OCI-LY7 (cell line): Measurements from ENCODE around the gene UGT1A9. TPM values are rescaled to one million over a fixed set of nuclear protein-coding genes. Genes with fewer than 3 reads are reported as not detected.
A peak's percentile ranks its signal among the peaks of the same experiment; 100 is the strongest.
"Not testable (repeated sequence)": the region's sequence is repeated elsewhere in the genome, so short reads cannot be mapped to it uniquely, and the experiment has no call there.

Experiments used
- BruUV-seq: library from RNA; stranded (reverse); fragments of 400-500 nt; replicated peaks from 2 replicates; lab custom pipeline; 2021; lab: Mats Ljungman, UMichigan
- CTCF ChIA-PET: fragments of 300-600 bp; sonication (Branson Sonifier 250); formaldehyde crosslinking; loops from one replicate; lab custom pipeline; 2022; ENCODE audit warnings: antibody characterized with exemption; ENCODE audit not compliant: unreplicated experiment; lab: Charles Lee
- POLR2A ChIA-PET: fragments of 300-600 bp; sonication (Branson Sonifier 250); formaldehyde crosslinking; loops from one replicate; lab custom pipeline; 2022; ENCODE audit warnings: antibody characterized with exemption; lab: Charles Lee
- DNase-seq: peaks from one replicate; pipeline ENCODE4 v3.0.0-alpha.2; 2015; ENCODE audit warnings: low spot score
- H2AFZ ChIP-seq: fragments of 200-600 bp; sonication (generic), shearing (Covaris generic); 2 replicates; pipeline ENCODE4 v1.6.1; 2014; ENCODE audit warnings: mild to moderate bottlenecking, antibody characterized with exemption, low read length, moderate library complexity
- H3K27ac ChIP-seq: fragments of 200-600 bp; sonication (generic); 2 replicates; pipeline ENCODE4 v1.5.1; 2014; ENCODE audit warnings: mixed run types, low read depth, mild to moderate bottlenecking, moderate library complexity, low read length, inconsistent platforms; ENCODE audit not compliant: poor library complexity, severe bottlenecking
- H3K36me3 ChIP-seq: fragments of 200-600 bp; sonication (generic); 2 replicates; pipeline ENCODE4 v1.6.1; 2014; ENCODE audit warnings: mild to moderate bottlenecking, antibody characterized with exemption, low read length, moderate library complexity, mixed read lengths; ENCODE audit not compliant: insufficient read depth
- H3K4me1 ChIP-seq: fragments of 200-600 bp; sonication (generic); 2 replicates; pipeline ENCODE4 v1.5.1; 2014; ENCODE audit warnings: mild to moderate bottlenecking, low read length; ENCODE audit not compliant: insufficient read depth, poor library complexity, severe bottlenecking
- H3K4me2 ChIP-seq: fragments of 200-600 bp; sonication (generic); 2 replicates; pipeline ENCODE4 v1.6.1; 2014; ENCODE audit warnings: mild to moderate bottlenecking, low read length
- H3K4me3 ChIP-seq: fragments of 200-600 bp; sonication (generic); 2 replicates; pipeline ENCODE4 v1.5.1; 2014; ENCODE audit warnings: mild to moderate bottlenecking, low read depth, low read length; ENCODE audit not compliant: poor library complexity, severe bottlenecking
- H3K79me2 ChIP-seq: fragments of 200-600 bp; sonication (generic); 2 replicates; pipeline ENCODE4 v1.6.1; 2016; ENCODE audit warnings: low read depth, mild to moderate bottlenecking, low read length, moderate library complexity, mixed read lengths; ENCODE audit not compliant: insufficient read depth
- H3K9me2 ChIP-seq: fragments of 200-600 bp; sonication (generic); 2 replicates; pipeline ENCODE4 v1.6.1; 2016; ENCODE audit warnings: mild to moderate bottlenecking, low read length, mixed read lengths; ENCODE audit not compliant: insufficient read depth
- H3K9me3 ChIP-seq: fragments of 200-600 bp; sonication (generic); 2 replicates; pipeline ENCODE4 v1.6.1; 2014; ENCODE audit warnings: mild to moderate bottlenecking, mixed run types, low read length, mixed read lengths
- H4K20me1 ChIP-seq: fragments of 200-600 bp; sonication (generic); 2 replicates; pipeline ENCODE4 v1.6.1; 2014; ENCODE audit warnings: mild to moderate bottlenecking, antibody characterized with exemption, low read length, moderate library complexity, mixed read lengths; ENCODE audit not compliant: insufficient read depth
- CTCF ChIP-seq: fragments of 200-600 bp; sonication (generic); conservative IDR thresholded peaks from 2 replicates; pipeline ENCODE4 v1.5.1; 2014; ENCODE audit warnings: mild to moderate bottlenecking, antibody characterized with exemption, low read length, moderate library complexity, mixed read lengths
- EZH2phosphoT487 ChIP-seq: fragments of 200-600 bp; sonication (generic); IDR thresholded peaks from 2 replicates; pipeline ENCODE4 v1.6.1; 2018; ENCODE audit warnings: low read depth, borderline replicate concordance, mild to moderate bottlenecking, mixed run types, antibody characterized with exemption, low read length, moderate library complexity, mixed read lengths
- intact Hi-C: fragments of 100-400 bp; cut with micrococcal nuclease; formaldehyde crosslinking; loops from one replicate; pipeline ENCODE4 v1.10.0; 2022; ENCODE audit not compliant: unreplicated experiment
- total RNA-seq, 2 experiments: library from RNA; depleted of rRNA in 1 of 2; stranded (reverse); fragments of >200 nt in 1 of 2; shearing (Covaris generic) in 1 of 2; gene quantifications; 2 replicates each; pipeline ENCODE4 v1.2.3, GENCODE V29; 2014 to 2022

Gene UGT1A9
- total RNA-seq, 2 experiments from 2014 or later = not detected

GRCh38 chr2:233746475-233747282 lies 75.0 kb downstream of the UGT1A9 start:
- DNase-seq = no peak
- CTCF ChIA-PET = no interaction called here
- POLR2A ChIA-PET = no interaction called here
- Histone ChIP-seq H3K36me3 (no peaks in the 10 kb centered on the region), H4K20me1 (no peaks in the 10 kb centered on the region), H3K4me2 (no peak overlapping the region), H3K4me3 (no peak overlapping the region), H2AFZ (no peak overlapping the region), H3K9me2 (no peaks in the 10 kb centered on the region), H3K9me3 (no peaks in the 10 kb centered on the region), H3K27ac (no peak overlapping the region), H3K79me2 (no peaks in the 10 kb centered on the region), H3K4me1 (no peaks in the 10 kb centered on the region)
- BruUV-seq = no TSS peak
- TF ChIP-seq CTCF (no peak), EZH2phosphoT487 (no peak)
- intact Hi-C loops = no loop called here

- DNase-seq = no peak
- H3K27ac ChIP-seq = no peak overlapping the region
- H4K20me1 ChIP-seq = no peaks in the 10 kb centered on the region
- no peak overlapping the region for H3K4me2 ChIP-seq
- TF ChIP-seq CTCF (no peak), EZH2phosphoT487 (no peak)
- H3K4me1 ChIP-seq = no peaks in the 10 kb centered on the region
- no peak overlapping the region for H2AFZ ChIP-seq
- ChIA-PET CTCF (no interaction called here), POLR2A (no interaction called here)
- no TSS peak for BruUV-seq
- intact Hi-C loops = no loop called here
- no peak overlapping the region for H3K4me3 ChIP-seq
- H3K36me3 ChIP-seq = no peaks in the 10 kb centered on the region
- no peaks in the 10 kb centered on the region for H3K9me2 ChIP-seq
- H3K9me3 ChIP-seq = no peaks in the 10 kb centered on the region
- no peaks in the 10 kb centered on the region for H3K79me2 ChIP-seq
Observed at GRCh38 chr2:233747283-233747544, 75.5 kb downstream of the UGT1A9 start.

GRCh38 chr2:233750689-233751088 lies 79.0 kb downstream of the UGT1A9 start:
- H4K20me1 ChIP-seq, H3K36me3 ChIP-seq, H3K4me1 ChIP-seq, H2AFZ ChIP-seq, CTCF ChIA-PET, H3K9me3 ChIP-seq, BruUV-seq, H3K27ac ChIP-seq, H3K4me3 ChIP-seq, POLR2A ChIA-PET, intact Hi-C loops, H3K9me2 ChIP-seq, H3K4me2 ChIP-seq, H3K79me2 ChIP-seq: not testable (repeated sequence)
- peak; percentile 5 for DNase-seq

- H4K20me1 ChIP-seq, intact Hi-C loops, H3K4me1 ChIP-seq, H3K9me2 ChIP-seq, H3K9me3 ChIP-seq, POLR2A ChIA-PET, CTCF ChIA-PET, H3K79me2 ChIP-seq, BruUV-seq, H3K4me2 ChIP-seq, H3K27ac ChIP-seq, DNase-seq, H2AFZ ChIP-seq, H3K4me3 ChIP-seq, H3K36me3 ChIP-seq: not testable (repeated sequence)
Observed at GRCh38 chr2:233751212-233752009, 79.7 kb downstream of the UGT1A9 start.
